Testis (tissue), 2 donors: Measurements from ENCODE around the gene MTURN.

Experiments used
- CTCF ChIP-seq, 3 experiments: fragments of 450-650 bp in 2 of 3; fragments of 200-600 bp in 1 of 3; sonication (generic) in 1 of 3; IDR thresholded peaks; one replicate each; pipeline ENCODE4 v1.5.1; 2016 to 2019; ENCODE audit warnings: antibody characterized with exemption in 3 of 3, mild to moderate bottlenecking in 2 of 3, moderate library complexity in 1 of 3
- POLR2A ChIP-seq: fragments of 450-650 bp; IDR thresholded peaks from one replicate; pipeline ENCODE4 v1.6.1; 2017; ENCODE audit warnings: antibody characterized with exemption, mild to moderate bottlenecking, moderate library complexity

GRCh38 chr7:30176463-30177109 is 41.8 kb downstream of the MTURN start:
- TF ChIP-seq CTCF (IDR thresholded peaks at IDR 0.05) (no peak), POLR2A (no peak)
